ENCODE results near the gene NBEAL1. TPM values are rescaled to one million over a fixed set of nuclear protein-coding genes. Genes with fewer than 3 reads are reported as not detected.
"Not testable (repeated sequence)": the region's sequence is repeated elsewhere in the genome, so short reads cannot be mapped to it uniquely, and the experiment has no call there.

Gene NBEAL1
- total RNA-seq, 2 donors from 2014 or later = 99.2 to 119 TPM

GRCh38 chr2:203195331-203196036 is 180.8 kb downstream of the NBEAL1 start:
- no peak for DNase-seq (ENCODE audit: low spot score)
- Histone ChIP-seq H3K27ac (no peak overlapping the region), H3K27me3 (replicated peaks; ENCODE audit: insufficient read depth) (no peaks in the 10 kb centered on the region), H3K4me1 (ENCODE audit: control insufficient read depth in 1 of 2, low read depth in 2 of 2) (no peaks in the 10 kb centered on the region), H3K4me3 (no peak overlapping the region), H3K9me3 (no peaks in the 10 kb centered on the region), H3K36me3 (peaks cover 35% of the 10 kb centered on the region)
- no peak for TF ChIP-seq CTCF (IDR thresholded peaks at IDR 0.05)
- no peak for ATAC-seq (ENCODE audit: insufficient number of reproducible peaks, low FRiP score, low read depth)

DNA sequence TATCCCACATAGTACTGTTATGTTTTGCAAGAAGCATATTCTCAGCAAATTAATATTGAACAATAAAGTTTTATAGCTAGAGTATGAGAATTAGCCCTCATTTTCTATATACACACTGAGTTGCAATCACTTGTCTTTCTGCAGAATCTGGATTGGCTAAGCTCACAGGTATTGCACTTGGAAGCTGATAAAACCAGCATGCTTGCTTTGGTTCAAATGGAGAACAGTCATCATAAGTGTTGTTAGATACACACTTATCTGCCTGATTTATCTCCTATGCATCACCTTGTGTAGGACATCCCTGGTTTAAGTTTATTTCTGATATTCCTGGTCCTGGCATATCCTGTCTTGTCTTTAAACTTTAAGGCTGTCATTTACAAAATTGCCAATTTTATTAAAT is 186.2 kb downstream of the NBEAL1 start:
- Histone ChIP-seq H3K27ac (no peak overlapping the region), H3K4me1 (ENCODE audit: control insufficient read depth in 1 of 2, low read depth in 2 of 2) (no peaks in the 10 kb centered on the region), H3K27me3 (replicated peaks; ENCODE audit: insufficient read depth) (no peaks in the 10 kb centered on the region), H3K4me3 (no peak overlapping the region), H3K9me3 (no peaks in the 10 kb centered on the region), H3K36me3 (peaks cover 29% of the 10 kb centered on the region)
- no peak for ATAC-seq (ENCODE audit: insufficient number of reproducible peaks, low FRiP score, low read depth)
- DNase-seq (ENCODE audit: low spot score) = no peak
- TF ChIP-seq CTCF (IDR thresholded peaks at IDR 0.05) = no peak

DNA sequence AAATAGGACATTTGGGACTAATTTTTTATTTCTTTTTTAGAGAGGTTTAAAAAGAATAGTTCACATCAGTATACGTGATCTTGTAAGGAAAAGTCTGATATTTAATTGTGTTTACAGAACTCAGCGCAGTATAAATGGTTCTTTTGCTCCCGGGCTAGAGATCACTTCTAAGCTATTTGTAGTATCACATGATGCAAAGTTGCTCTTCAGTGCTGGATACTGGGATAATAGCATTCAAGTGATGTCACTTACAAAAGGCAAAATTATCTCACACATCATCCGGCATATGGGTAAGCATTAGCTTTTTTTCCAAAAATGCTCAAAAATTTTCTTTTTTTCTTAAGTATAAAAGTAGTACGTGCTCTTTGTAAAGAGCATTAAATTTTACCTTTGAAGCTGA is 186.8 kb downstream of the NBEAL1 start:
- H3K9me3 ChIP-seq = no peaks in the 10 kb centered on the region
- H3K4me3 ChIP-seq = no peak overlapping the region
- H3K27me3 ChIP-seq (replicated peaks; ENCODE audit: insufficient read depth) = no peaks in the 10 kb centered on the region
- no peak overlapping the region for H3K27ac ChIP-seq
- peaks cover 26% of the 10 kb centered on the region for H3K36me3 ChIP-seq
- no peaks in the 10 kb centered on the region for H3K4me1 ChIP-seq (ENCODE audit: control insufficient read depth in 1 of 2, low read depth in 2 of 2)
- no peak for TF ChIP-seq CTCF (IDR thresholded peaks at IDR 0.05)
- ATAC-seq (ENCODE audit: insufficient number of reproducible peaks, low FRiP score, low read depth) (no peak), DNase-seq (ENCODE audit: low spot score) (no peak)

DNA sequence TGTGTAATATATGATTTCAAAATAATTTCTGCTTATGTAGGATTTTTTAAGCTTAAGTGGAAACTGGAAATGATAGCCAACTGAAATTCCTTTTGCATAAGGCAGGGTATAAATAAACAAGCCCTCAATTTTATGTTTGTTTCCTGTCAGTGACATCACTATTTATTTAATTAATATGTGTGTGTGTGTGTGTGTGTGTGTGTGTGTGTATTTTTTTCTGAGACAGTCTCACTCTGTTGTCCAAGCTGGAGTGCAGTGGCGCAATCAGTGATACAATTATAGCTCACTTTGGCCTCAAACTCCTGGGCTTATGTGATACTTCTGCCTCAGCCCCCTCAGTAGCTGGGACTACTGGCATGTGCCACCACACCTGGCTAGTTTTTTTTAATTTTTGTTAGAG is 194.9 kb downstream of the NBEAL1 start:
- no peaks in the 10 kb centered on the region for H3K4me1 ChIP-seq (ENCODE audit: control insufficient read depth in 1 of 2, low read depth in 2 of 2)
- H3K36me3 ChIP-seq = peaks cover 17% of the 10 kb centered on the region
- TF ChIP-seq CTCF (IDR thresholded peaks at IDR 0.05) = no peak
- H3K4me3 ChIP-seq = no peak overlapping the region
- no peak for DNase-seq (ENCODE audit: low spot score)
- ATAC-seq (ENCODE audit: insufficient number of reproducible peaks, low FRiP score, low read depth) = no peak
- H3K27ac ChIP-seq = no peak overlapping the region
- H3K9me3 ChIP-seq = no peaks in the 10 kb centered on the region
- H3K27me3 ChIP-seq (replicated peaks; ENCODE audit: insufficient read depth) = no peaks in the 10 kb centered on the region

DNA sequence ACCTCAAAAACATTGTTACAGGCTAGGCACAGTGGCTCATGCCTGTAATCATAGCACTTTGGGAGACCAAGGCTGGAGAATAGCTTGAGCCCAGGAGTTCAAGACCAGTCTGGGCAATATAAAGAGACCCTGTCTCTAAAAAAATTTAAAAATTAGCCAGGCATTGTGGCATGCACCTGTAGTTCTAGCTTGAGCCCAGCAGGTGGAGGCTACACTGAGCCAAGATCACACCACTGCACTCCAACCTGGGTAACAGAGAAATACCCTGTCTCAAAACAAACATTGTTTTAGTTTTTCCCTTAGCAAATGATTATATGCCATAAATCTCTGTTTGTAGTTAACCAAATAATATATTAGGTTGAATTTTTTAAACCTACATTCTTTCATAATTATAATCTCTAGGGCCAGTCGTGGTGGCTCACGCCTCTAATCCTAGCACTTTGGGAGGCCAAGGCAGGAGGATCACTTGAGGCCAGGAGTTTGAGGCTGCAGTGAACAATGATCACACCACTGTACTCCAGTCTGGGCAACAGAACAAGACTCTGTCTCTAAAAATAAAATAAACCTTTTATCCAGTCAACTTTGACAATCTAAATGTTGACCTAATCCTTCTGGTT is 210.9 kb downstream of the NBEAL1 start:
- ATAC-seq (ENCODE audit: insufficient number of reproducible peaks, low FRiP score, low read depth) = no peak
- peak; percentile 62 for TF ChIP-seq CTCF (IDR thresholded peaks at IDR 0.05)

GRCh38 chr2:203229674-203230073 is 215.0 kb downstream of the NBEAL1 start:
- not testable (repeated sequence) for DNase-seq (ENCODE audit: low spot score); H3K9me3 ChIP-seq; H3K27me3 ChIP-seq (replicated peaks; ENCODE audit: insufficient read depth); H3K27ac ChIP-seq; H3K4me3 ChIP-seq; H3K4me1 ChIP-seq (ENCODE audit: control insufficient read depth in 1 of 2, low read depth in 2 of 2); H3K36me3 ChIP-seq; ATAC-seq (ENCODE audit: insufficient number of reproducible peaks, low FRiP score, low read depth)

More for the DNA sequence above, 210.9 kb downstream of the NBEAL1 start:
- peaks cover 0 to 4% of the 10 kb centered on the region in 2 donors for H3K4me1 ChIP-seq (ENCODE audit: control insufficient read depth in 1 of 2, low read depth in 2 of 2)
- H3K9me3 ChIP-seq = no peaks in the 10 kb centered on the region
- no peak overlapping the region for H3K27ac ChIP-seq
- H3K27me3 ChIP-seq (replicated peaks; ENCODE audit: insufficient read depth) = no peaks in the 10 kb centered on the region
- no peak overlapping the region for H3K4me3 ChIP-seq
- DNase-seq (ENCODE audit: low spot score) = no peak
- peaks cover 2% of the 10 kb centered on the region for H3K36me3 ChIP-seq
